Spleen (tissue), 11 donors: ENCODE measurements around the gene GRHPR. TPM values are rescaled to one million over a fixed set of nuclear protein-coding genes. Genes with fewer than 3 reads are reported as not detected.
A peak's percentile ranks its signal among the peaks of the same experiment; 100 is the strongest.

Experiments used
- DNase-seq: peaks from one replicate; pipeline ENCODE4 v3.0.0-alpha.2; 2020
- H3K27ac ChIP-seq, 8 donors: fragments of 200-600 bp; sonication (generic) in 7 of 8; 1 replicate in 4 of 8; 2 replicates in 4 of 8; pipeline versions ENCODE4 v1.5.0 to v1.8.0; 2016 to 2021; ENCODE audit warnings: inconsistent platforms in 4 of 8, mild to moderate bottlenecking in 4 of 8, moderate library complexity in 1 of 8
- H3K27me3 ChIP-seq, 7 donors: fragments of 200-600 bp; sonication (generic) in 6 of 7; replicated peaks in 1 of 7; 1 replicate in 4 of 7; 2 replicates in 3 of 7; pipeline versions ENCODE4 v1.5.0 to v1.8.0; 2016 to 2021; ENCODE audit warnings: inconsistent platforms in 3 of 7, mild to moderate bottlenecking in 1 of 7
- H3K36me3 ChIP-seq, 6 donors: fragments of 200-600 bp; sonication (generic) in 5 of 6; 1 replicate in 4 of 6; 2 replicates in 2 of 6; pipeline versions ENCODE4 v1.5.0 to v1.8.0; 2016 to 2021; ENCODE audit warnings: inconsistent platforms in 2 of 6
- H3K4me1 ChIP-seq, 6 donors: fragments of 200-600 bp; sonication (generic) in 5 of 6; 1 replicate in 3 of 6; 2 replicates in 3 of 6; pipeline versions ENCODE4 v1.5.0 to v1.8.0; 2016 to 2021; ENCODE audit warnings: inconsistent platforms in 3 of 6
- H3K4me3 ChIP-seq, 8 donors: fragments of 200-600 bp; sonication (generic) in 7 of 8; 1 replicate in 4 of 8; 2 replicates in 4 of 8; pipeline versions ENCODE4 v1.5.0 to v1.8.0; 2016 to 2021; ENCODE audit warnings: inconsistent platforms in 4 of 8, mild to moderate bottlenecking in 4 of 8, moderate library complexity in 2 of 8
- H3K9me3 ChIP-seq, 8 donors: fragments of 200-600 bp; sonication (generic) in 7 of 8; 1 replicate in 4 of 8; 2 replicates in 4 of 8; pipeline versions ENCODE4 v1.5.0 to v1.8.0; 2016 to 2021; ENCODE audit warnings: inconsistent platforms in 4 of 8
- POLR2A ChIP-seq, 3 donors: fragments of 450-650 bp; IDR thresholded peaks; one replicate each; pipeline ENCODE4 v1.5.1; 2017; ENCODE audit warnings: antibody characterized with exemption in 3 of 3, mild to moderate bottlenecking in 1 of 3
- POLR2AphosphoS5 ChIP-seq, 3 donors: sonication (generic); formaldehyde crosslinking; IDR thresholded peaks; one replicate each; pipeline ENCODE4 v1.5.1; 2017; ENCODE audit warnings: antibody characterized with exemption in 3 of 3
- WGBS, 5 donors: extraction: QIAGEN DNeasy Blood & Tissue Kit in 3 of 5; methylation state at CpG; one replicate each; pipeline versions ENCODE4 v1.1.5 to v1.1.7; 2013 to 2018; 5-methylcytosine and 5-hydroxymethylcytosine counted together
- intact Hi-C: fragments of 100-400 bp; cut with DNase I; formaldehyde crosslinking; loops from one replicate; pipeline ENCODE4 v1.15.0; 2023; ENCODE audit warnings: low total_unique reads
- polyA plus RNA-seq, 3 donors: library from polyadenylated mRNA; stranded (reverse); fragments of 200-250 nt; gene quantifications; one replicate each; pipeline ENCODE4 v1.2.1, GENCODE V29; 2013
- total RNA-seq, 7 donors: library from RNA; depleted of rRNA in 3 of 7; stranded (reverse); fragments of >200 nt in 3 of 7; fragmentation: NEBNext Ultra II Directional in 4 of 7; extraction: Animal tissue kit (Norgen Biotek cat#: 25700) in 4 of 7; gene quantifications; one replicate each; pipeline versions ENCODE4 v1.1.0 to v1.2.1, GENCODE V29; 2016 to 2021
- TF ChIP-seq, protein P1 (sequence below), 11 experiments: fragments of 200-600 bp in 7 of 11; fragments of 450-650 bp in 4 of 11; sonication (generic) in 4 of 11; IDR thresholded peaks in 8 of 11; conservative IDR thresholded peaks in 3 of 11; 1 replicate in 7 of 11; 2 replicates in 4 of 11; pipeline versions ENCODE4 v1.4.0 to v1.8.0; 2016 to 2021; ENCODE audit warnings: antibody characterized with exemption in 11 of 11, inconsistent platforms in 4 of 11, mild to moderate bottlenecking in 1 of 11
- donor health status: healthy with polysubstance abuse.
- donor health status: DM: no; HTN: no; CAD: no; lungs with moderate emphysema.
- donor health status: DM: no; HTN: no; CAD: no.
- donor health status: Bipolar disorder and iron deficiency.
- donor health status: healthy.
- donor health status: DM: no; HTN: no; CAD: no.
- donor health status: DM: yes; HTN: yes; CAD: no.

GRHPR gene
- total and polyA plus RNA-seq, 10 donors: 44.9 to 114 (median 63.0) TPM

DNA sequence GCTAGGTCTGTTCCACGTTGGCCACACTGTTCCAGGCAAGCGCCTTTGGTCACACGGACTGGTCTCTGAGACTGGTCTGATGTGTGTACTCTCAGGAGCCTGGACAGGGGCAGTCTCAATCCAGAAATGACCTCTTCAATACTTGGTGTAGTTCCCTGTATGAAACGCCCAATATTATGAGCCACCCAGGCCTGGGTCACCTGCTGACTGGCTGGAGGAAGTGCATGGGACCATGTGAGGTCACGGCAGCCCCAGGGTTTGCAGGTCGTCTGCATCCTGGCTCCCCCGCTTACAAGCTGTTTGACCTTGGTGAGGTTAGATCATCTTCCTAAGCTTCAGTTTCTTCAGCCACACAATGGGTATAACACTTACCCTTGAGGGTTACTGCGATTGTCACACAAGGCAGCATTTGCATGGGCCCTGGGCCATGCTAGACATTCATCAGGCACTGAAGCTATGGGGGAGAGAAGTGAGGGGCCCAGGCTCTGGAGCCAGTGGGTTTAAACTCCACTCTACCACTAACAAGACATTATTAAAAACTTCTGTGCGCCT, 5.2 kb upstream of the GRHPR start:
- no peak overlapping the region for H3K4me3 ChIP-seq
- no peak overlapping the region for H3K27ac ChIP-seq
- no peaks in the 10 kb centered on the region for H3K36me3 ChIP-seq
- H3K4me1 ChIP-seq: peaks cover 5 to 33% (median 16%) of the 10 kb centered on the region in 6 donors
- no peaks in the 10 kb centered on the region for H3K9me3 ChIP-seq
- DNase-seq: peak; percentile 23
- 71 to 84% (median 79%) methylated on average over 7 to 9 of the region's 9 CpGs for WGBS, 5 donors
- no peaks in the 10 kb centered on the region for H3K27me3 ChIP-seq
- intact Hi-C loops: no loop called here
- TF ChIP-seq, protein P1, sequence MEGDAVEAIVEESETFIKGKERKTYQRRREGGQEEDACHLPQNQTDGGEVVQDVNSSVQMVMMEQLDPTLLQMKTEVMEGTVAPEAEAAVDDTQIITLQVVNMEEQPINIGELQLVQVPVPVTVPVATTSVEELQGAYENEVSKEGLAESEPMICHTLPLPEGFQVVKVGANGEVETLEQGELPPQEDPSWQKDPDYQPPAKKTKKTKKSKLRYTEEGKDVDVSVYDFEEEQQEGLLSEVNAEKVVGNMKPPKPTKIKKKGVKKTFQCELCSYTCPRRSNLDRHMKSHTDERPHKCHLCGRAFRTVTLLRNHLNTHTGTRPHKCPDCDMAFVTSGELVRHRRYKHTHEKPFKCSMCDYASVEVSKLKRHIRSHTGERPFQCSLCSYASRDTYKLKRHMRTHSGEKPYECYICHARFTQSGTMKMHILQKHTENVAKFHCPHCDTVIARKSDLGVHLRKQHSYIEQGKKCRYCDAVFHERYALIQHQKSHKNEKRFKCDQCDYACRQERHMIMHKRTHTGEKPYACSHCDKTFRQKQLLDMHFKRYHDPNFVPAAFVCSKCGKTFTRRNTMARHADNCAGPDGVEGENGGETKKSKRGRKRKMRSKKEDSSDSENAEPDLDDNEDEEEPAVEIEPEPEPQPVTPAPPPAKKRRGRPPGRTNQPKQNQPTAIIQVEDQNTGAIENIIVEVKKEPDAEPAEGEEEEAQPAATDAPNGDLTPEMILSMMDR (IDR thresholded peaks at IDR 0.05 in 8 of 11, conservative IDR thresholded peaks at IDR 0.05 in 3 of 11): no peak
- TF ChIP-seq POLR2A (IDR thresholded peaks at IDR 0.05): no peak
- no peak for TF ChIP-seq POLR2AphosphoS5 (IDR thresholded peaks at IDR 0.05)

DNA sequence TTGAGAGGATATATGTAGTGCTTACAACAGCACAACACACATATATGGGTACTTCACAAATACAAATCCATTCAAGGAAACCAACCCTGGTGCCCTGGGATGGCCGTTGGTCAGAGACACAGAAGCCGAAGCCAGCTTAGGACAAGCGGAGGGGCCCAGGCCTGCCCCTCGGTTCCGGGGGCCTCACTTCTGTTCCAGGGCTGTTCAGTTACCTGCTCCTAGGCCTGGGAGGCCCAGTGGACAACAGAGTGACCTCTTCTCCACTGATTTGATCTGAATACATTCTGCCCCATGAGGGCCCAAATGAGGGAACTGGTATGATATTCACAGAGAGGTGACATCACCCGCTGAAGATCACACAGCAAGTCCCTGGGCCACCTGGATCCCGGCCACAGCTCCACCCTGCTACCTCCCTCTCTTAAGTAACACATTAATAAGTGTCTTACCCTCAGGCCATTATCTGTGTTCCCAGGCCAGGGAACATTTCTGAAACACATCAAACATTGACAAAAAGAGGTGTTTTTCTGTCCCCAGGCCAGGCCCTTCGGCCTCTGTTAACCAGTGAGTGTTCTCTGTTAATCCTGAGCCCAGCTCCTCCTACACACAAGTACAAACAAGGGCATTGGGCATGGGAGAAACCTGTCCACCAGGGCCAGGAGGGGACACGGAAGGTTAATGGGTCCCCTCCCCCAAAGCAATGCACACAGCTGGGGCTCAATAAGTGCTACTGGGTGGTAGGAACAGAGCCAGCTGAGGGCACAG, 4.5 kb upstream of the GRHPR start:
- TF ChIP-seq, protein P1 (IDR thresholded peaks at IDR 0.05 in 8 of 11, conservative IDR thresholded peaks at IDR 0.05 in 3 of 11): no peak
- no peak for TF ChIP-seq POLR2AphosphoS5 (IDR thresholded peaks at IDR 0.05)
- TF ChIP-seq POLR2A (IDR thresholded peaks at IDR 0.05): no peak
- Histone ChIP-seq H3K27ac (no peak overlapping the region), H3K36me3 (no peaks in the 10 kb centered on the region), H3K9me3 (no peaks in the 10 kb centered on the region), H3K27me3 (no peaks in the 10 kb centered on the region), H3K4me1 (peaks cover 5 to 39% (median 19%) of the 10 kb centered on the region in 6 donors), H3K4me3 (no peak overlapping the region)
- WGBS, 5 donors: 91 to 98% (median 95%) methylated on average over 9 of the region's 9 CpGs
- intact Hi-C loops: no loop called here
- DNase-seq: peak; percentile 63

DNA sequence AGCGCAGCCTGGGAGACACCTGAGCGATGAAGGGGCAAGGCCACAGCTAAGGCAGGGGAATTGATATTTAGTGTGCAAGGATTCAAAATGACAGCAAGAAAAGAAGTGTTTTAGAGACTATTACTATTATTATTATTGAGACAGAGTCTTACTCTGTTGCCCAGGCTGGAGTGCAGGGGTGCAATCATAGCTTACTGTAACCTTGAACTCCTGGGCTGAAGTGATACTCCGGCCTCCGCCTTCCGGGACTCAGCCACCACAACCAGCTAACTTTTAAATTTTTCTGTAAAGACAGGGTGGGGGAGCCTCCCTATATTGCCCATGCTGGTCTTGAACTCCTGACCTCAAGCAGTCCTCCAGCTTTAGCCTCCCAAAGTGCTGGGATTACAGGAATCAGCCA, 3.3 kb upstream of the GRHPR start:
- no peak overlapping the region for H3K4me3 ChIP-seq
- H3K36me3 ChIP-seq: no peaks in the 10 kb centered on the region
- H3K9me3 ChIP-seq: no peaks in the 10 kb centered on the region
- H3K27me3 ChIP-seq: no peaks in the 10 kb centered on the region
- DNase-seq: no peak
- intact Hi-C loops: no loop called here
- 92 to 99% (median 94%) methylated on average over 5 of the region's 5 CpGs for WGBS, 5 donors
- TF ChIP-seq, protein P1 (IDR thresholded peaks at IDR 0.05 in 8 of 11, conservative IDR thresholded peaks at IDR 0.05 in 3 of 11): no peak
- H3K27ac ChIP-seq: no peak overlapping the region
- peaks cover 14 to 51% (median 30%) of the 10 kb centered on the region in 6 donors for H3K4me1 ChIP-seq
